ENCODE measurements around the gene CEMIP2.

CEMIP2 gene

GRCh38 chr9:71768388-71769174 is at the start of gene CEMIP2:
CEMIP2 (minus strand) TSS chr9:71768513; CDS start chr9:71750373, 18,140 bp downstream.
- peak; percentile 91 to 94 for DNase-seq (ENCODE audit: low read depth in 2 of 2)
- peak within 1 kb of the TSS; percentile 89 to 91 for H3K4me3 ChIP-seq (replicated peaks in 1 of 2; ENCODE audit: low read depth in 2 of 2, low read length in 2 of 2)
- TF ChIP-seq, protein P1, sequence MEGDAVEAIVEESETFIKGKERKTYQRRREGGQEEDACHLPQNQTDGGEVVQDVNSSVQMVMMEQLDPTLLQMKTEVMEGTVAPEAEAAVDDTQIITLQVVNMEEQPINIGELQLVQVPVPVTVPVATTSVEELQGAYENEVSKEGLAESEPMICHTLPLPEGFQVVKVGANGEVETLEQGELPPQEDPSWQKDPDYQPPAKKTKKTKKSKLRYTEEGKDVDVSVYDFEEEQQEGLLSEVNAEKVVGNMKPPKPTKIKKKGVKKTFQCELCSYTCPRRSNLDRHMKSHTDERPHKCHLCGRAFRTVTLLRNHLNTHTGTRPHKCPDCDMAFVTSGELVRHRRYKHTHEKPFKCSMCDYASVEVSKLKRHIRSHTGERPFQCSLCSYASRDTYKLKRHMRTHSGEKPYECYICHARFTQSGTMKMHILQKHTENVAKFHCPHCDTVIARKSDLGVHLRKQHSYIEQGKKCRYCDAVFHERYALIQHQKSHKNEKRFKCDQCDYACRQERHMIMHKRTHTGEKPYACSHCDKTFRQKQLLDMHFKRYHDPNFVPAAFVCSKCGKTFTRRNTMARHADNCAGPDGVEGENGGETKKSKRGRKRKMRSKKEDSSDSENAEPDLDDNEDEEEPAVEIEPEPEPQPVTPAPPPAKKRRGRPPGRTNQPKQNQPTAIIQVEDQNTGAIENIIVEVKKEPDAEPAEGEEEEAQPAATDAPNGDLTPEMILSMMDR (IDR thresholded peaks at IDR 0.05; ENCODE audit: low read depth, low read length) = no peak

DNA sequence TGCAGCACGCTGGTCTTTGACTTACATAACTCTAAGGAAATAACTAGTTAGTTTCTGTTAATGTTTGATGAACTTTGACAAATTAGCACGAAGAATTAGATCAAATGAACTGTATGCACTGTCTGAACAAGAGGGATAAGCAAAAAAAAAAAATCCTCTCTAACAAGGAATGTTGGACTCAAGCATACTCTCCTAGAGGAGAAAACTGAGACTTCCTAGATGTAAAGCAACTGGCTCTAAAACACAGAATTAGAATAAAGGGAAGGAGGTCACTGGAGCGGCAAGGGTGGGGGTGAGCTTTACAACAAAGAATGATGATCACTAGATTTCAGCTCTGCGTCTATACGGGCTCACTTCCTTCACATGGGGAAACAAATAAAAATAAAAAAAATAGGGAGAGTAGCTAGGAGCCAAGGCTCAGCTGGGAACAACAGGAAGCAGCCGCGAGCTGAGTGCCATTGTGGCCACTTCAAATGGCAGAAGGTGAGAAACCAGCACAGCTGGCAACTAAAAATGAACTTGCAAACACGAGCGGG is 48.7 kb upstream of the CEMIP2 start:
- DNase-seq (ENCODE audit: low read depth in 2 of 2) = no peak
- H3K4me3 ChIP-seq (replicated peaks in 1 of 2; ENCODE audit: low read depth in 2 of 2, low read length in 2 of 2) = no peak overlapping the region
- TF ChIP-seq, protein P1 (IDR thresholded peaks at IDR 0.05; ENCODE audit: low read depth, low read length) = no peak

DNA sequence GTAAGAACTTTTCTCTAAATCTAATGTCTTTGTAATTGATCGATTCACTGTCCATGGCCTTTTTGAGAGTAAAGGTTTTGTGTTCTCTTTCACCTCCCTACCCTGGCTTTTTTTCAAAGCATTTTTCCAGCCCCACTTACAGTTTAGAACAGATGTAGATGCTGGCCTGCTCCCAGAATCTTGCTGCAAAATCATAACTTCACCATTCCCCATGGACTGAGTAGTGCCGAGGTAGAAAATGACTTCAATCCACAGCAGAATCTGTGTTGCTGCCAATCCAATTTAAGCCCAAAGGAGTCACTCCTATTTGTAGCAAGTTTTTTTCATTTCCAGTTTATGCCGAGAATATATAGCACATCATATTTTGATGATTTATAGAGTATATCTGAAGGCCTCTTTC is 46.5 kb upstream of the CEMIP2 start:
- no peak overlapping the region for H3K4me3 ChIP-seq (replicated peaks in 1 of 2; ENCODE audit: low read depth in 2 of 2, low read length in 2 of 2)
- peak; percentile 35 to 49 for DNase-seq (ENCODE audit: low read depth in 2 of 2)
- TF ChIP-seq, protein P1 (IDR thresholded peaks at IDR 0.05; ENCODE audit: low read depth, low read length) = no peak

GRCh38 chr9:71814226-71814625 is 45.9 kb upstream of the CEMIP2 start:
- TF ChIP-seq, protein P1 (IDR thresholded peaks at IDR 0.05; ENCODE audit: low read depth, low read length) = no peak
- H3K4me3 ChIP-seq (replicated peaks in 1 of 2; ENCODE audit: low read depth in 2 of 2, low read length in 2 of 2) = no peak overlapping the region
- DNase-seq (ENCODE audit: low read depth in 2 of 2) = peak; percentile 78 to 81

DNA sequence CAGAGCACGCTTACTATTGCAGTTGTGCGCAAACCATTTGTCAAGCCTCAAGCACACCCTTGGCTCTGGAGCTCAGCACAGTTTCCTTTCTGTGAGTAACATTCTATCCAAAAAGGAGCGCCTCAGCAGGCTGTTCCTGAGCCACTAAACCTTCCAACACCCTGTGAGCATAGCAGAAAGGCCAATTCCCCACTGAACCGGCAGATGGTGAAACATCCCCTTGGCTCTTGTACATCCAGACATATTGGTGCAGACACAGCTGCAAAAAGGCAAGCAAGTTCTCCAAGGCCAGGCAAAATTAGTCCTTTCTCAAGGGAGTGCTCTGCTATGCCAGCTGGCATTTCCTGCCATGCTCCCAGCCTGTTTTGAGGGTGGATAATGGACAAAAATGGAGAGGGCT is 44.1 kb upstream of the CEMIP2 start:
- TF ChIP-seq, protein P1 (IDR thresholded peaks at IDR 0.05; ENCODE audit: low read depth, low read length) = peak; percentile 33
- peak; percentile 61 to 66 for DNase-seq (ENCODE audit: low read depth in 2 of 2)
- no peak overlapping the region for H3K4me3 ChIP-seq (replicated peaks in 1 of 2; ENCODE audit: low read depth in 2 of 2, low read length in 2 of 2)

DNA sequence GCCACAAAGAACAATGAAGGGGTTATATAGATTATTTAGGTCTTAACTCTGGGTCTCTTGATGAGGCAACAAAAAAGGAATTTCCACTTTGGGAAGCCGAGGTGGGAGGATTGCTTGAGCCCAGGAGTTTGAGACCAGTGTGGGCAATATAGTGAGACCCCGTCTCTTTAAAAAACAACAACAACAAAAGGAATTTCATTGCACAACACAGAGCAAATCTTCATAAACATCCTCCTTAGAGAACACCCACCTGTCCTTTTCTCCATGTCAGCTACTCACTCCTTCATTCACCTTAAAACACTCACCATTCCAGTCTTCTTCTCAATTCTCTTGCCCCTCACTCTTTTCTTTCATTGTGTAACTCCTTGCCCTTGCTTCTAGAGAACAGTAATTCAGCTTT is 39.8 kb upstream of the CEMIP2 start:
- H3K4me3 ChIP-seq (replicated peaks in 1 of 2; ENCODE audit: low read depth in 2 of 2, low read length in 2 of 2) = no peak overlapping the region
- TF ChIP-seq, protein P1 (IDR thresholded peaks at IDR 0.05; ENCODE audit: low read depth, low read length) = no peak
- DNase-seq (ENCODE audit: low read depth in 2 of 2) = no peak

Measured in cardiac fibroblast (primary cell).